HepG2 (cell line): Measurements from ENCODE around the gene CA9. TPM values are rescaled to one million over a fixed set of nuclear protein-coding genes. Genes with fewer than 3 reads are reported as not detected.

Experiments used
- DR1 ChIP-seq: sonication (generic); formaldehyde crosslinking; IDR thresholded peaks from 2 replicates; pipeline ENCODE4 v1.8.0; 2021; ENCODE audit warnings: mild to moderate bottlenecking, missing genetic modification reagents, inconsistent platforms
- GABPB1 ChIP-seq: IDR thresholded peaks from 2 replicates; pipeline ENCODE4 v1.6.1; 2016; ENCODE audit warnings: mild to moderate bottlenecking, missing genetic modification reagents, moderate library complexity, missing compliant biosample characterization
- HMGA1 ChIP-seq: sonication (generic); formaldehyde crosslinking; conservative IDR thresholded peaks from 2 replicates; pipeline ENCODE4 v1.4.0; 2020; ENCODE audit warnings: missing genetic modification reagents
- HNRNPLL ChIP-seq: fragments of 200-400 bp; formaldehyde crosslinking; IDR thresholded peaks from 2 replicates; pipeline ENCODE4 v1.6.1; 2017; ENCODE audit warnings: mild to moderate bottlenecking, low read depth, low read length; ENCODE audit not compliant: poor library complexity, severe bottlenecking
- ISX ChIP-seq: sonication (generic); formaldehyde crosslinking; conservative IDR thresholded peaks from 2 replicates; pipeline ENCODE4 v1.5.0; 2020; ENCODE audit warnings: missing genetic modification reagents
- MTF2 ChIP-seq: sonication (generic); formaldehyde crosslinking; IDR thresholded peaks from 2 replicates; pipeline ENCODE4 v1.5.0; 2020; ENCODE audit warnings: missing genetic modification reagents, borderline replicate concordance
- NONO ChIP-seq, 2 experiments: fragments of 450-650 bp in 1 of 2; sonication (generic) in 1 of 2; formaldehyde crosslinking in 1 of 2; IDR thresholded peaks in 1 of 2; conservative IDR thresholded peaks in 1 of 2; 2 replicates each; pipeline versions ENCODE4 v1.6.1 to v1.8.0; 2017 to 2022; ENCODE audit warnings: mild to moderate bottlenecking in 1 of 2, missing genetic modification reagents in 1 of 2, moderate library complexity in 1 of 2
- NR2C2 ChIP-seq: sonication (generic); formaldehyde crosslinking; IDR thresholded peaks from 2 replicates; pipeline ENCODE4 v1.4.0; 2020; ENCODE audit warnings: missing genetic modification reagents, mild to moderate bottlenecking, moderate library complexity, borderline replicate concordance
- PAF1 ChIP-seq: IDR thresholded peaks from 2 replicates; pipeline ENCODE4 v1.6.1; 2016; ENCODE audit warnings: missing genetic modification reagents, missing compliant biosample characterization
- POLR2A ChIP-seq, 2 experiments: IDR thresholded peaks; 2 replicates each; pipeline ENCODE4 v1.6.1; 2011; ENCODE audit warnings: low read depth in 2 of 2, low read length in 2 of 2, mild to moderate bottlenecking in 1 of 2, moderate library complexity in 1 of 2; ENCODE audit not compliant: insufficient read depth in 1 of 2
- POLR2G ChIP-seq: fragments of 200-400 bp; formaldehyde crosslinking; IDR thresholded peaks from 2 replicates; pipeline ENCODE4 v1.6.1; 2018; ENCODE audit warnings: mild to moderate bottlenecking, low read depth, low read length, moderate library complexity
- SRF ChIP-seq: IDR thresholded peaks from 2 replicates; pipeline ENCODE4 v1.6.1; 2011; ENCODE audit warnings: mild to moderate bottlenecking, low read depth, low read length, moderate library complexity
- SRSF1 ChIP-seq: fragments of 200-400 bp; formaldehyde crosslinking; optimal IDR thresholded peaks from 2 replicates; pipeline ENCODE3; 2017; ENCODE audit warnings: mild to moderate bottlenecking, low read depth, low read length, moderate library complexity
- ZBTB20 ChIP-seq: sonication (generic); formaldehyde crosslinking; IDR thresholded peaks from 2 replicates; pipeline ENCODE4 v1.8.1; 2023; ENCODE audit warnings: missing genetic modification reagents, low read depth, mild to moderate bottlenecking, borderline replicate concordance
- ZBTB26 ChIP-seq: IDR thresholded peaks from 2 replicates; pipeline ENCODE4 v1.6.1; 2016; ENCODE audit warnings: missing compliant biosample characterization, missing genetic modification reagents, borderline replicate concordance
- ZBTB7A ChIP-seq: sonication (generic); formaldehyde crosslinking; IDR thresholded peaks from 2 replicates; pipeline ENCODE4 v1.8.0; 2022; ENCODE audit warnings: mild to moderate bottlenecking, missing genetic modification reagents
- ZFP90 ChIP-seq: sonication (generic); formaldehyde crosslinking; IDR thresholded peaks from 2 replicates; pipeline ENCODE4 v1.8.0; 2022; ENCODE audit warnings: missing genetic modification reagents, mild to moderate bottlenecking, inconsistent platforms, borderline replicate concordance
- ZFY ChIP-seq: sonication (generic); formaldehyde crosslinking; IDR thresholded peaks from 2 replicates; pipeline ENCODE4 v1.4.0; 2020; ENCODE audit warnings: missing genetic modification reagents
- ZNF263 ChIP-seq: sonication (generic); formaldehyde crosslinking; IDR thresholded peaks from 2 replicates; pipeline ENCODE4 v1.4.0; 2020; ENCODE audit warnings: missing genetic modification reagents
- ZNF629 ChIP-seq: sonication (generic); formaldehyde crosslinking; conservative IDR thresholded peaks from 2 replicates; pipeline ENCODE4 v1.5.0; 2020; ENCODE audit warnings: missing genetic modification reagents
- ZNF670 ChIP-seq: sonication (generic); formaldehyde crosslinking; IDR thresholded peaks from 2 replicates; pipeline ENCODE4 v1.8.0; 2022; ENCODE audit warnings: mild to moderate bottlenecking, missing genetic modification reagents, borderline replicate concordance
- ZNF740 ChIP-seq: sonication (generic); formaldehyde crosslinking; IDR thresholded peaks from 2 replicates; pipeline ENCODE4 v1.4.0; 2020; ENCODE audit warnings: missing genetic modification reagents
- ZNF891 ChIP-seq: sonication (generic); formaldehyde crosslinking; IDR thresholded peaks from 2 replicates; pipeline ENCODE4 v1.5.0; 2020; ENCODE audit warnings: mild to moderate bottlenecking, missing genetic modification reagents
- polyA plus RNA-seq, 8 experiments: library from polyadenylated mRNA; depleted of rRNA in 3 of 8; stranded (reverse) in 7 of 8; unstranded in 1 of 8; fragments of >200 nt; fragmentation: Illumina TruSeq in 4 of 8; extraction: Trizol in 4 of 8; gene quantifications; 2 replicates each; pipeline versions ENCODE4 v1.2.1 to v1.2.3, GENCODE V29; 2011 to 2016; ENCODE audit warnings: low read depth in 4 of 8, missing spikeins in 1 of 8, mixed read lengths in 1 of 8; ENCODE audit not compliant: insufficient read depth in 1 of 8
- total RNA-seq, 5 experiments: library from RNA; depleted of rRNA; stranded (reverse); fragments of >200 nt; fragmentation: Illumina TruSeq; extraction: Trizol; gene quantifications; 2 replicates each; pipeline ENCODE4 v1.2.3, GENCODE V29; 2016; ENCODE audit warnings: low read depth in 1 of 5
- TF ChIP-seq, protein P1 (sequence below): sonication (generic); formaldehyde crosslinking; IDR thresholded peaks from 2 replicates; pipeline ENCODE4 v1.4.0; 2020; ENCODE audit warnings: mild to moderate bottlenecking, missing genetic modification reagents
- TF ChIP-seq, protein P2 (sequence below): sonication (generic); formaldehyde crosslinking; IDR thresholded peaks from 2 replicates; pipeline ENCODE4 v1.5.0; 2020; ENCODE audit warnings: mild to moderate bottlenecking, missing genetic modification reagents

The CA9 gene
- total and polyA plus RNA-seq, 2 of the 13 experiments (the other 11 are each of a cell fraction or from before 2014, with no cell fraction given) = 0.13 to 152 TPM

DNA sequence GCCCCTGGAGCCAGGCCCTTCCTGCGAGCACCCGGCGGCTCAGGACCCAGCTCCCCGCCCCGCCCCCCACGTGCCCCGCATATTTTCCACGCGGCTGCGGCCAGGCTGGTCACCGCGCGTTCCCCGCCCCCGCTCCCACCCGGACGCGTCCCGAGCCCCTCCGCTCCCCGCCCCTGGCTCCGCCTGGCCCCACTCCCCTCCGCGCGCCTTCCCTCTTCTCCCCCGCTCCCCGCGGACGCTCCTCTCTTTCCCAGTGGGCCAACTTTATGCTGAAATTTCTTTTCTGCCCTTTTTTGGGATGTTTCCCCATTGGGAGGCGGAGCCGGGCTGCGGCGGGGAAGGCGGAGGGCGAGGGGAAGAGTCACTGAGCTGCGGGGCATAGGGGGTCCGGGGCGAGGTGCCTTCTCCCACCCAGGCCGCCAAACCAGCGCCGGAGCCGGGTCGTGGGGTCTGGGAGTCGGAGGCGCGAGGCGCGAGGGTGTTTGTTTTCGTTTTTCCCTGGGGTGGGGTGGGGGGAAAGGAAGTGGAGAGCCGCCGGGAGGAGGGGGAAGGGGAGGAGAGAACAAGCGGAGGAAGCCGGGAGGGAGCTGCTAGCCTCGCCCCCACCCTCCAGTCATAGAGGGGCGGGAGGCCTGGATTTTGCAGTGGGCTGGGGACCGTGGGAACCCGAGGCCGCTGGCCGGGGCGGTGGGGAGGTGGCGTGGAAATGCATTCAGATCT, 17.0 kb downstream of the CA9 start (continued):
- TF ChIP-seq ZNF891 (CRISPR knock-in tag) (no peak), MTF2 (CRISPR knock-in tag) (no peak), GABPB1 (CRISPR knock-in tag) (0 out of 2 replicates have a peak, but pooled peaks have one; percentile 37), SRF (peak; percentile 86), SRSF1 (no peak), ZFP90 (peak; percentile 75; the same call in 1 of the 2 replicates), NR2C2 (CRISPR knock-in tag) (no peak), HMGA1 (CRISPR knock-in tag) (no peak), POLR2A (IDR thresholded peaks at IDR 0.05; ENCODE audit: insufficient read depth in 1 of 2, low read depth in 2 of 2, low read length in 2 of 2) (peak in 1 of 2 experiments; percentile 42; a peak in 1 of 4 replicates), ZFY (CRISPR knock-in tag) (peak; percentile 45; the same call in 1 of the 2 replicates), ZBTB26 (CRISPR knock-in tag) (no peak), NONO (IDR thresholded peaks at IDR 0.05) (no peak), NONO (CRISPR knock-in tag; conservative IDR thresholded peaks at IDR 0.05) (no peak; the same call in 1 of the 2 replicates), ZNF670 (CRISPR knock-in tag) (no peak), ZBTB7A (CRISPR knock-in tag) (0 out of 2 replicates have a peak, but pooled peaks have one; percentile 8), HNRNPLL (peak; percentile 26), PAF1 (CRISPR knock-in tag) (no peak), ZNF263 (peak; percentile 25; the same call in 1 of the 2 replicates), ZNF740 (CRISPR knock-in tag) (no peak), POLR2G (peak; percentile 50; the same call in 1 of the 2 replicates), ZNF629 (CRISPR knock-in tag) (no peak), ZBTB20 (CRISPR knock-in tag) (peak; percentile 38; the same call in 1 of the 2 replicates), ISX (CRISPR knock-in tag) (no peak), DR1 (CRISPR knock-in tag) (no peak)
- TF ChIP-seq, protein P1, sequence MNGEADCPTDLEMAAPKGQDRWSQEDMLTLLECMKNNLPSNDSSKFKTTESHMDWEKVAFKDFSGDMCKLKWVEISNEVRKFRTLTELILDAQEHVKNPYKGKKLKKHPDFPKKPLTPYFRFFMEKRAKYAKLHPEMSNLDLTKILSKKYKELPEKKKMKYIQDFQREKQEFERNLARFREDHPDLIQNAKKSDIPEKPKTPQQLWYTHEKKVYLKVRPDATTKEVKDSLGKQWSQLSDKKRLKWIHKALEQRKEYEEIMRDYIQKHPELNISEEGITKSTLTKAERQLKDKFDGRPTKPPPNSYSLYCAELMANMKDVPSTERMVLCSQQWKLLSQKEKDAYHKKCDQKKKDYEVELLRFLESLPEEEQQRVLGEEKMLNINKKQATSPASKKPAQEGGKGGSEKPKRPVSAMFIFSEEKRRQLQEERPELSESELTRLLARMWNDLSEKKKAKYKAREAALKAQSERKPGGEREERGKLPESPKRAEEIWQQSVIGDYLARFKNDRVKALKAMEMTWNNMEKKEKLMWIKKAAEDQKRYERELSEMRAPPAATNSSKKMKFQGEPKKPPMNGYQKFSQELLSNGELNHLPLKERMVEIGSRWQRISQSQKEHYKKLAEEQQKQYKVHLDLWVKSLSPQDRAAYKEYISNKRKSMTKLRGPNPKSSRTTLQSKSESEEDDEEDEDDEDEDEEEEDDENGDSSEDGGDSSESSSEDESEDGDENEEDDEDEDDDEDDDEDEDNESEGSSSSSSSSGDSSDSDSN = 0 out of 2 replicates have a peak, but pooled peaks have one; percentile 19
- TF ChIP-seq, protein P2, sequence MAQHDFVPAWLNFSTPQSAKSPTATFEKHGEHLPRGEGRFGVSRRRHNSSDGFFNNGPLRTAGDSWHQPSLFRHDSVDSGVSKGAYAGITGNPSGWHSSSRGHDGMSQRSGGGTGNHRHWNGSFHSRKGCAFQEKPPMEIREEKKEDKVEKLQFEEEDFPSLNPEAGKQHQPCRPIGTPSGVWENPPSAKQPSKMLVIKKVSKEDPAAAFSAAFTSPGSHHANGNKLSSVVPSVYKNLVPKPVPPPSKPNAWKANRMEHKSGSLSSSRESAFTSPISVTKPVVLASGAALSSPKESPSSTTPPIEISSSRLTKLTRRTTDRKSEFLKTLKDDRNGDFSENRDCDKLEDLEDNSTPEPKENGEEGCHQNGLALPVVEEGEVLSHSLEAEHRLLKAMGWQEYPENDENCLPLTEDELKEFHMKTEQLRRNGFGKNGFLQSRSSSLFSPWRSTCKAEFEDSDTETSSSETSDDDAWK (CRISPR knock-in tag) = no peak
